NOMO-1 treated with dmso at 0.1 percent for 144 hours (cell line): ENCODE results near the gene WBP1.
A peak's percentile ranks its signal among the peaks of the same experiment; 100 is the strongest.
"Not testable (repeated sequence)": the region's sequence is repeated elsewhere in the genome, so short reads cannot be mapped to it uniquely, and the experiment has no call there.

ENCODE experiments used
- DNase-seq: peaks from one replicate; lab custom pipeline; 2025; ENCODE audit not compliant: unreplicated experiment; lab: John Stamatoyannopoulos, UW

The WBP1 gene

DNA sequence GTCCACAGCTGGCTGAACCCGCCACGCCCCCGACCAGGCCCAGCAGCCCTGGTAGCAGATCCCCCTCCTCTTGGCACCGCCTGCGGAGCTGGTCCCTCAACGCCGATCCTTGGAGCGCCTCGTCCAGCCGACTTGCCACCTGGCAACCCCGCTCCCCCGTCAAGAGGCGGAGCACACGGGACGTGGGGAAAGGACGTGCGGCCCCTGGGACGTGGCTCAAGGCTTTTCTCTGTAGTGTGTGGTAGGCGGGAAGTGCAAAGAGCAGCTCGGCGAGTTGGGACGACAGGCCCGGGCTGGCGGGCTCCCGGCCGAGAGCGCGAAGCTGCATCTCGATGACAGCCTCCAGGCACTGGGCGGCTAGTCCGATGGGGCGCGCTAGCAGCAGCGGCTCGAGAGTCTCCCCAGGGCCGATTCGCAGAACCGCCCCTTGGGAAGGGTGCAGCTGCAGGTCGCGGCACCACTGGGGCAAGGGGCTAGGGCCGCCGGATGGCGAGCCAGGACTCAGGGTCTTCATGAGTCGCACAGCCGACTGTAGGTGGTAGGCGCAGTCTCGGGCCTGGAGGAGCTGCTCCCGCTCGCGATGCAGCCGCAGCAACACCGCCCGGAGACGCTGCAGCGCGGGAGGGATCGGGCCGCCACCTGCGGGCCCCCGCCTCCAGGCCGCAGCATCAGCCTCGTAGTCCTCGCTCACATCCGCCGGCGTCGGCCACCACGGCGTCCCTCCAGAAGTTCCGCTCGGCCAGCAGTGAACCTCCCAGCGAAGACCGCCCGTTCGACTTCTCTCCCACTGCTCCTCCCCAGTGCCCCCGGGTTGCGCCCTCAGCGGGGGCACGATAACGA, 23.9 kb downstream of the WBP1 start:
- DNase-seq: peak; percentile 69

GRCh38 chr2:74482801-74483674, 24.8 kb downstream of the WBP1 start, which contains the start of the genes CCDC142 and TTC31:
Gene CCDC142, minus strand, starts transcription at chr2:74482998. Its CDS starts 161 bp downstream, at chr2:74482837.
Gene TTC31, plus strand, starts transcription at chr2:74483081. Its CDS starts 15 bp downstream, at chr2:74483096.
- peak; percentile 92 for DNase-seq

GRCh38 chr2:74483675-74484164, 25.5 kb downstream of the WBP1 start:
- not testable (repeated sequence) for DNase-seq

- DNase-seq: no peak
Measured at GRCh38 chr2:74486141-74486540, 27.9 kb downstream of the WBP1 start.

GRCh38 chr2:74488643-74489481, 30.6 kb downstream of the WBP1 start:
- no peak for DNase-seq

- no peak for DNase-seq
Measured at GRCh38 chr2:74489906-74490305, 31.7 kb downstream of the WBP1 start.

GRCh38 chr2:74491648-74492544, 33.7 kb downstream of the WBP1 start:
- no peak for DNase-seq

DNA sequence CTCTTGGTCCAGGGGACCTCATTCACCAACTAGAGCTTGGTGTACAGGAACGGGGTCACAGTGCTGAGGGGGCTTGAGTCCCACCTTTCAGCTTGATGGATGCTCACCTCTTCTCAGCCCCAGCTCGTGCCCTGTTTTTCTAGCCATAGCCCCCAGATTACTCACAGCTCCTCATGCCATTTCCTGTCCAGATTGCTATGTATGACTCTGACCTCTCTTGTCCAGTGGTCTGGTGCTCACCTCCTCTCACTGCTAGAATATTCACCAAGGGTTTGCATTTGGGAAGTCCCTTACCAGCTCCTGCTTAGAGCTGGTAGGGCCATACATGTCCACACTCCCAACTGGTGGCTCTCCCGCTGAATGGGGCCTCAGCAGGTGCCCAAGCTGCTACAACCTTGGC, 35.3 kb downstream of the WBP1 start:
- no peak for DNase-seq

GRCh38 chr2:74495440-74495839, 37.2 kb downstream of the WBP1 start:
- DNase-seq: no peak

DNA sequence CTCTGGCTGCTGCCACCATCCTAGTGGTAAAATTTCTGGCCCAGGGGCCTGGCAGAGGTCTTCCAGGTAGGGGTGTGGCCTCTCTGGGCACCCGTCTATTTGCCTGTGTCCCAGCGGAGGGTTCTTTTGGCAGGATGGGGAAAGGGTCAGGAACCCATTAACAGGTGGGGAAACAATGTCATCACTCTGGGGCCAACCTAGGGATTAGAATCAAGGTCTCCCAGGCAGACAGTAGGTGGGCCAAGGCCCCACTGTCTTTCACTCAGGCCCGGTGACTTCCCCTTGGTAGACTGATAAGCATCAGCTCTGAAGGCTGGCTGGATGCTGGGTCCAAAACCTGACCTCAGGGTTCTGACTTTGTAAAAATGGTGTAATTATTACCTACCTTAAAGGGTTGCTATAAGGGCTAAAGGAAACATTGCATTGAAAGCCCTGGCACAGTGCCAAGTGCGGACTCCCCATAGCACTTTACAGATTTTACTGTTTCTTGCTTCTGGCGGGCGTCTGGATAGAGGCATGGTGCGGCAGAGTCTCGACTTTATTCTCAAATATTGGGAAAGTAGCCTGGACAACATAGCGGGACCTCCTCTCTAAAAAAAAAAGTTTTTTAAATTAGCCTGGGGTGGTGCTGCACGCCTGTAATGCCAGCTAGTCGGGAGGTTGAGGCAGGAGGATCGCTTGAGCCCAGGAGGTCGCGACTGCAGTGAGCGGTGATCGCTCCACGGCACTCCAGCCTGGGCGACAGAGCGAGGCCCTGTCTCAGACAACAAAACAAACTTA, 38.9 kb downstream of the WBP1 start:
- no peak for DNase-seq

- no peak for DNase-seq
Measured at GRCh38 chr2:74497777-74498499, 39.7 kb downstream of the WBP1 start.

DNA sequence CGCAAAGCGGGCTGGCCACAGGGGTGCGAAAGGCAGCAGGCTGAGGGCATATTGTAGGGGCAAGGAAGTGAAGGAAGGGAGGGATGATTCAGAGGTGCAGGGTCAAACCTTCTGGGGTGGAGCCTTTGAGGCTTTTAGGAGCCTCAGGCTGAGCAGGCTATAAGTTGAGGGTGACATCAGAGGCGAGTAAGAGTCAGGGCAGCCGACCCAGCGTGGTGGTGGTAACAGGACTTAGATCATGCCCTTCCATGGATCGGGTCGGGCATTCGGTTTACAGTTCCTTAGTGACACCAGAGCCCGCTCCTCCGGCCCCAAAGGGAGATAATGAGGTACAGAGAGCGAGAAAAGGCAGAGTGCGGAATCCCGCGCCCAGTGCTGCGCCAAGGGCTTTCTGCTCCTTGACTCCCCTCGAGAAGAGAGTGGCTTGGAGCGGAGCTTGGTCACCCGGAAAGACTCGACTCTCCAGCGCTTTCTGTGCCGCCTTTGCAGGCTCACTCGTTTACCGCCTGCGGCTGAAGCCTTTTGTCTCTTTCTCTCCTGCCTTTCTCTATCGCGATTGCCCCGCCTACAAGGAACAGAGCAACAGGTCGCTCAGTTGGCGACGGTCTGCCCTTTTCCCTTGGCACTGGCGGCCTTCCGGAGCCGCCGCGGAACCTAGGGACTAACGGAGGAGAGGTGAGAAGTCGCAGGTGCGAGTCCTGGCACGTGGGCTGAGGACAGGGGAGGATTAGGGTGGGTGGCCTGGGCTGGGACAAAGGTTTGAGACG, 40.4 kb downstream of the WBP1 start:
- no peak for DNase-seq

GRCh38 chr2:74499267-74499939, 41.2 kb downstream of the WBP1 start, which contains the start of gene LBX2:
Gene LBX2, minus strand, starts transcription at chr2:74499603. Its CDS starts 66 bp downstream, at chr2:74499537.
- DNase-seq: no peak

DNA sequence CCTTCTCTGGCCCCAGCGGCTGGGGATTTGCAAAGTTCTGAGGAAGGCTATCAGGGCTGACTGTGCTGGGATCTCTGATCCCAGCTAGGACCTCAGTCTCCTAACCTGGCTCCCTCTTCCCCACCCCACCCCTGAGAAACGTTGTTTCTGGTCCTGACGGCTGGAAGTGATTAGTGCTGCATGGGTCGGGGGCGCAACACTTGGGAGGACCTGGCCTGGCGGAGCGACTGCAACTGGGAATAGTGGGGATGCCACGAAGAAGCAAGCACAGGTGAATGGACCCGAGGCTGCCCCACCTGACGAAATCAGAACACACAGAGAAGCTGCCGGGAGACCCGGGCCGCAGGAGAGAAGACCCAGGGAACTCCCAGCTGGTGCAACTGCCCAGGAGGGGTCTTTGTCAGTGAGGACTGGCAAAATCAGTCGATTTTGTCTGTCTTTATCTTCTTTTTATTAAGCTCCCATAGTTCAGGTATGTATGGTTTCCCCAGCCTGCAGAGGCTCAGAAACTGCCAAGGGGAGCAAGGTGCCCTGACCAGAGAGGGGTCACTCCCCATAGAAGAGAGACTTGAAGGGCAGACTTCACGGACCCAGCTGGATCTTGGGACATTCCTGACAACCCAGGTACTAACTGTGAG, 41.8 kb downstream of the WBP1 start:
- DNase-seq: no peak

DNA sequence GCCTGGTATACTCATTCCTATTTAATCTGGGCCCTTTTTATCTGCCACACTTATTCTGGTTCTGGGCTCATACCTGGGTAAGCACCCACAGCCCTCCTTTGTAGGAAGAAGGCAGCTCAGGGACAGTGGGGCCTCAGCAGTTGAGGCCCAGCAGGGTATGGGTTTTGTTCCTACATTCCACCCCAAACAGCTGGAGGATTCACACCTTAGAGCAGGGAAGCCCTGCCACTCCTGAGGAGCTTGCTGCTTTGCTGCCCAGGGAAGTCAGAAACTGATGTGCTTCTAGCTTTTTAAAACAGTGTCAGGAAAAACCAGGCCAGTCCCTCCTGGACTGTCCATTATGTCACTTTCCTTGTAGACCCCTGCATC, 42.3 kb downstream of the WBP1 start:
- DNase-seq: no peak

GRCh38 chr2:74501335-74502071, 43.3 kb downstream of the WBP1 start:
- no peak for DNase-seq
